ENCODE measurements around the gene HNRNPDL.
"Not testable (repeated sequence)": the region's sequence is repeated elsewhere in the genome, so short reads cannot be mapped to it uniquely, and the experiment has no call there.

Gene HNRNPDL

GRCh38 chr4:82397527-82397926 lies 32.7 kb downstream of the HNRNPDL start:
- Histone ChIP-seq H3K27ac (no peak overlapping the region), H3K4me3 (no peak overlapping the region)

GRCh38 chr4:82394896-82395295 lies 35.4 kb downstream of the HNRNPDL start:
- Histone ChIP-seq H3K4me3 (no peak overlapping the region), H3K27ac (no peak overlapping the region)

- not testable (repeated sequence) for H3K27ac ChIP-seq
Observed at GRCh38 chr4:82390061-82390460, 40.2 kb downstream of the HNRNPDL start.

GRCh38 chr4:82388405-82388804 lies 41.9 kb downstream of the HNRNPDL start:
- H3K27ac ChIP-seq = no peak overlapping the region
- H3K4me3 ChIP-seq = no peak overlapping the region

More at GRCh38 chr4:82390061-82390460, 40.2 kb downstream of the HNRNPDL start:
- H3K4me3 ChIP-seq = not testable (repeated sequence)

- not testable (repeated sequence) for H3K4me3 ChIP-seq, H3K27ac ChIP-seq
Observed at GRCh38 chr4:82386312-82386711, 44.0 kb downstream of the HNRNPDL start.

- no peak overlapping the region for H3K27ac ChIP-seq
- no peak overlapping the region for H3K4me3 ChIP-seq
Observed at GRCh38 chr4:82382751-82383150, 47.5 kb downstream of the HNRNPDL start.

- no peak overlapping the region for H3K27ac ChIP-seq
- no peak overlapping the region for H3K4me3 ChIP-seq
Observed at GRCh38 chr4:82381661-82382296, 48.5 kb downstream of the HNRNPDL start.

GRCh38 chr4:82381235-82381634 lies 49.0 kb downstream of the HNRNPDL start:
- Histone ChIP-seq H3K4me3 (no peak overlapping the region), H3K27ac (no peak overlapping the region)

- no peak overlapping the region for H3K4me3 ChIP-seq
- no peak overlapping the region for H3K27ac ChIP-seq
Observed at GRCh38 chr4:82380831-82381230, 49.4 kb downstream of the HNRNPDL start.

- Histone ChIP-seq H3K27ac (no peak overlapping the region), H3K4me3 (no peak overlapping the region)
Observed at GRCh38 chr4:82380344-82380743, 49.9 kb downstream of the HNRNPDL start.

- H3K27ac ChIP-seq = no peak overlapping the region
Observed at GRCh38 chr4:82376109-82376508, 54.2 kb downstream of the HNRNPDL start.

GRCh38 chr4:82373816-82374625 lies 56.2 kb downstream of the HNRNPDL start, which contains the start of gene HNRNPD:
Gene HNRNPD, minus strand, starts transcription at chr4:82373991. Its CDS starts 313 bp downstream, at chr4:82373678.
- H3K27ac ChIP-seq = peak within 1 kb of the TSS; percentile 96 to 100 (median 99)
- H3K4me3 ChIP-seq = peak within 1 kb of the TSS; percentile 71 to 98 (median 90)

More at GRCh38 chr4:82376109-82376508, 54.2 kb downstream of the HNRNPDL start:
- H3K4me3 ChIP-seq = no peak overlapping the region

- Histone ChIP-seq H3K4me3 (peak overlapping the region; percentile 71 to 98 (median 90)), H3K27ac (peak overlapping the region; percentile 96 to 100 (median 99))
Observed at GRCh38 chr4:82373486-82373815, 56.8 kb downstream of the HNRNPDL start.
